Stimulated activated CD4-positive, alpha-beta T cell treated with anti-CD3 and anti-CD28 coated beads, Interleukin-15, amount 100 ng/mL, for 24 hours (primary cell): Measurements from ENCODE around the gene C12orf75.
"Not testable (repeated sequence)": the region's sequence is repeated elsewhere in the genome, so short reads cannot be mapped to it uniquely, and the experiment has no call there.

Experiments
- DNase-seq: peaks from one replicate; pipeline ENCODE4 v3.0.0-alpha.2; 2020

Gene C12orf75

GRCh38 chr12:105384220-105384619, 53.7 kb downstream of the C12orf75 start:
- no peak for DNase-seq

- no peak for DNase-seq
Measured at GRCh38 chr12:105384916-105385535, 54.5 kb downstream of the C12orf75 start.

- DNase-seq = no peak
Measured at GRCh38 chr12:105386431-105386830, 55.9 kb downstream of the C12orf75 start.

- DNase-seq = no peak
Measured at GRCh38 chr12:105391231-105391630, 60.7 kb downstream of the C12orf75 start.

GRCh38 chr12:105393587-105393986, 63.1 kb downstream of the C12orf75 start:
- DNase-seq = no peak

GRCh38 chr12:105396024-105396423, 65.5 kb downstream of the C12orf75 start:
- DNase-seq = no peak

- DNase-seq = no peak
Measured at GRCh38 chr12:105396983-105397382, 66.5 kb downstream of the C12orf75 start.

- DNase-seq = no peak
Measured at GRCh38 chr12:105398930-105399329, 68.4 kb downstream of the C12orf75 start.

GRCh38 chr12:105399428-105400081, 69.1 kb downstream of the C12orf75 start:
- no peak for DNase-seq

GRCh38 chr12:105400227-105400626, 69.7 kb downstream of the C12orf75 start:
- DNase-seq = no peak

GRCh38 chr12:105401198-105401597, 70.7 kb downstream of the C12orf75 start:
- DNase-seq = no peak

- DNase-seq = no peak
Measured at GRCh38 chr12:105402366-105402765, 71.9 kb downstream of the C12orf75 start.

GRCh38 chr12:105403095-105403494, 72.6 kb downstream of the C12orf75 start:
- DNase-seq = no peak

GRCh38 chr12:105404134-105404533, 73.6 kb downstream of the C12orf75 start:
- not testable (repeated sequence) for DNase-seq

GRCh38 chr12:105406497-105406896, 76.0 kb downstream of the C12orf75 start:
- no peak for DNase-seq

- DNase-seq = no peak
Measured at GRCh38 chr12:105409279-105409678, 78.8 kb downstream of the C12orf75 start.

- no peak for DNase-seq
Measured at GRCh38 chr12:105409801-105410471, 79.4 kb downstream of the C12orf75 start.

GRCh38 chr12:105413911-105414487, 83.5 kb downstream of the C12orf75 start:
- DNase-seq = no peak

- DNase-seq = no peak
Measured at GRCh38 chr12:105417732-105418131, 87.2 kb downstream of the C12orf75 start.

- DNase-seq = no peak
Measured at GRCh38 chr12:105418229-105418628, 87.7 kb downstream of the C12orf75 start.

GRCh38 chr12:105418821-105419291, 88.4 kb downstream of the C12orf75 start:
- no peak for DNase-seq

GRCh38 chr12:105419606-105420005, 89.1 kb downstream of the C12orf75 start:
- DNase-seq = no peak

GRCh38 chr12:105420046-105420445, 89.6 kb downstream of the C12orf75 start:
- no peak for DNase-seq
